HG03039 (cell line): ENCODE data around the gene MCF2L.

Experiments used
- ATAC-seq: cut with Tn5 transposase; IDR thresholded peaks from one replicate; pipeline ENCODE4 v1.9.1; 2021; ENCODE audit warnings: mild to moderate bottlenecking, moderate library complexity; ENCODE audit not compliant: unreplicated experiment

The MCF2L gene

GRCh38 chr13:113014752-113015745 is 46.0 kb downstream of the MCF2L start:
- no peak for ATAC-seq

GRCh38 chr13:113015826-113016525 is 47.0 kb downstream of the MCF2L start:
- no peak for ATAC-seq

- ATAC-seq = no peak
These were observed 47.7 kb downstream of the MCF2L start for GRCh38 chr13:113016526-113017295.

GRCh38 chr13:113017506-113018215 is 48.6 kb downstream of the MCF2L start:
- no peak for ATAC-seq

GRCh38 chr13:113018676-113019465 is 49.9 kb downstream of the MCF2L start:
- no peak for ATAC-seq

- ATAC-seq = no peak
These were observed 51.5 kb downstream of the MCF2L start for GRCh38 chr13:113020323-113021080.

GRCh38 chr13:113021391-113021790 is 52.4 kb downstream of the MCF2L start:
- no peak for ATAC-seq

- no peak for ATAC-seq
These were observed 52.8 kb downstream of the MCF2L start for GRCh38 chr13:113021811-113022210.

GRCh38 chr13:113022391-113022744 is 53.4 kb downstream of the MCF2L start:
- ATAC-seq = no peak

- no peak for ATAC-seq
These were observed 53.9 kb downstream of the MCF2L start for GRCh38 chr13:113022745-113023574.

- no peak for ATAC-seq
These were observed 54.8 kb downstream of the MCF2L start for GRCh38 chr13:113023694-113024430.

- ATAC-seq = no peak
These were observed 55.5 kb downstream of the MCF2L start for GRCh38 chr13:113024466-113024865.

- ATAC-seq = no peak
These were observed 57.4 kb downstream of the MCF2L start for GRCh38 chr13:113026391-113026910.

GRCh38 chr13:113027095-113027494 is 58.1 kb downstream of the MCF2L start:
- no peak for ATAC-seq

GRCh38 chr13:113027566-113027965 is 58.6 kb downstream of the MCF2L start:
- ATAC-seq = no peak

GRCh38 chr13:113028336-113029060 is 59.5 kb downstream of the MCF2L start:
- no peak for ATAC-seq

- no peak for ATAC-seq
These were observed 60.0 kb downstream of the MCF2L start for GRCh38 chr13:113029061-113029445.
